ENCODE measurements around the gene POM121C. TPM values are rescaled to one million over a fixed set of nuclear protein-coding genes. Genes with fewer than 3 reads are reported as not detected.
"Not testable (repeated sequence)": the region's sequence is repeated elsewhere in the genome, so short reads cannot be mapped to it uniquely, and the experiment has no call there.

Gene POM121C
- total RNA-seq, 1 experiment from 2014 or later = 72.7 TPM

DNA sequence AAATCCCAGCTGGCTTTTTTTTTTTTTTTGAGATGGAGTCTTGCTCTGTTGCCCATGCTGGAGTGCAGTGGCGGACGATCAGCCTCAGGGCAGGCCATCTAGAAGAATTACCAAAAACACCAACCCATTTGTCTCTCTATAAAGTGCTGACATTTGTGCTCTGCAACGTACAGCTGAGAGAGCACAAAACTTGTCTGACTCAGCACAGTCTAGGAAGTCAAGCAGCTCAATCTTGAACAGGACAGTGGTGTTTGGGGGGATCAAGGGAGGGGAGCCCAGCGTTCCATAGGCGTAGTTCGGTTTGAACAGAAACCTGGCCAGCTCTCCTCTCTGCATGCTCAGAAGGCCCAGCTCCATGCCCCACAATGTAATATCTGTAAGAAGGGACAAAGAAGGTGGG is 92.9 kb downstream of the POM121C start:
- WGBS (ENCODE audit: extremely low coverage, insufficient read length, low lambda C conversion rate) = no CpG with 5 or more reads among the region's 6 CpGs
- H4K8ac ChIP-seq (replicated peaks; ENCODE audit: insufficient read length, low read depth, low read length); H2AK5ac ChIP-seq (ENCODE audit: insufficient read length, low read length); H4K91ac ChIP-seq (ENCODE audit: insufficient read length, low read depth, low read length); H3K18ac ChIP-seq (ENCODE audit: insufficient read length, low read depth, low read length); DNase-seq; H3K27ac Mint-ChIP-seq; H3K23me2 ChIP-seq (ENCODE audit: insufficient read length, low read depth, low read length, poor library complexity, severe bottlenecking); H3T11ph ChIP-seq (ENCODE audit: low read length); H4K5ac ChIP-seq (ENCODE audit: insufficient read length, low read depth, low read length); H2BK120ac ChIP-seq (ENCODE audit: low read depth, low read length, poor library complexity, severe bottlenecking); H2AFZ ChIP-seq (ENCODE audit: low read length); H2BK20ac ChIP-seq (ENCODE audit: low read depth, low read length, poor library complexity, severe bottlenecking); H3K4ac ChIP-seq (ENCODE audit: low read depth, low read length); H4K20me1 ChIP-seq (ENCODE audit: control insufficient read depth, insufficient read depth, insufficient read length); H3K27me3 ChIP-seq (ENCODE audit: insufficient read depth, low read length); H2BK12ac ChIP-seq (ENCODE audit: insufficient read length, low read depth, low read length); H3K36me3 Mint-ChIP-seq (ENCODE audit: insufficient read depth in 1 of 3, low read depth in 3 of 3); H3K23ac ChIP-seq (ENCODE audit: insufficient read length, low read depth, low read length); H3K27me3 Mint-ChIP-seq (ENCODE audit: low read depth); H3K4me1 Mint-ChIP-seq; H2BK5ac ChIP-seq (ENCODE audit: insufficient read length, low read length); H3K4me2 ChIP-seq (ENCODE audit: insufficient read depth, insufficient read length, low read length); H3K4me1 ChIP-seq (ENCODE audit: insufficient read depth, low read length); H3K27ac ChIP-seq (ENCODE audit: insufficient read length, low read depth, low read length); H3K79me1 ChIP-seq (ENCODE audit: insufficient read depth, low read depth, low read length, poor library complexity, severe bottlenecking); H3K14ac ChIP-seq (ENCODE audit: insufficient read depth, low read length); H3K56ac ChIP-seq (ENCODE audit: insufficient read length, low read depth, low read length); H2BK15ac ChIP-seq (ENCODE audit: low read depth, low read length); H3K4me3 Mint-ChIP-seq; H3K9ac ChIP-seq (ENCODE audit: extremely low read depth, insufficient read length, low read length); H3K79me2 ChIP-seq (ENCODE audit: insufficient read depth, low read length); H3K9me3 Mint-ChIP-seq; H3K9me3 ChIP-seq (ENCODE audit: control insufficient read depth, low read depth, low read length): not testable (repeated sequence)

DNA sequence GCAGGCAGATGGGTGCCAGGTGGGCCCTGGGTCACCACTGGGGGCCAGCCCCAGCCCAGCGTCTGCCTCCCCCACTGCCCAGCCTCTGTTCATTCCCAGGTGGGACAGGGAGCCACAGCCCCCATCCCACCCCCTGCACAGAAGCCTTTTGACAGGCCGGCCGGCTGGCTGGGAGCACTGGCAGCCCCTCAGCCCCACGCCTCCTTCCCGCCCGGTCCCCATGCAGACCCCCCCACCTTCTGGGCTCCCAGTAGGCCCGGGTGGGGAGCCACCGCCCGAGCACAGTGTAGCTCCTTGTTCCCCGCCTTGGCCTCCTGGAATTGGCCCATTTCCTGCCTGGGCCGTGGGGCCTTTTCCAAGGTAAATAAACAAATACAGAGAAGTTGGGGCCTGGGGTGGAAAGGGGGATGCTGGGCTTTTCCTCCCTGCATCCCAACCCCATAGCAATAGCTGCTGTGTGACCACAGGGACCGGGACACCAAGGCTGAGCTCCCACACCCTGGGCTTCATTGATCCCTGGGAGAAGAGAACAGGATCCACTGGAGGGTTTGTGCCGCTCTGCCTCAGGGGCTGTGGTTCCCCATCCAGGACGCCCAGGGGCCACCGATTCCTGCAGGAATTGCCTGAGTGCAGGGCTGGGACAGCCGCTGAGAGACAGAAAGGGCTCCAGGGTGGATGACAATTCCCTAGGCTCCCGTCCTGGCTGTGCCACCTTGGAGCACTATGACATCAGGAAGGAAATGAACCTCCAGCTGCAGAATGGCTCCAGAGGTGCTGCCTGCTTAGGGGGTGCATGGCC is 111.4 kb downstream of the POM121C start:
- H4K91ac ChIP-seq (ENCODE audit: insufficient read length, low read depth, low read length); H3K27me3 ChIP-seq (ENCODE audit: insufficient read depth, low read length); H3K4me3 Mint-ChIP-seq; H4K5ac ChIP-seq (ENCODE audit: insufficient read length, low read depth, low read length); H2BK120ac ChIP-seq (ENCODE audit: low read depth, low read length, poor library complexity, severe bottlenecking); H3K36me3 Mint-ChIP-seq (ENCODE audit: insufficient read depth in 1 of 3, low read depth in 3 of 3); H3K18ac ChIP-seq (ENCODE audit: insufficient read length, low read depth, low read length); H2BK5ac ChIP-seq (ENCODE audit: insufficient read length, low read length); H3K27me3 Mint-ChIP-seq (ENCODE audit: low read depth); H3K4me1 Mint-ChIP-seq; H3K79me1 ChIP-seq (ENCODE audit: insufficient read depth, low read depth, low read length, poor library complexity, severe bottlenecking); H3T11ph ChIP-seq (ENCODE audit: low read length); H2BK20ac ChIP-seq (ENCODE audit: low read depth, low read length, poor library complexity, severe bottlenecking); H4K20me1 ChIP-seq (ENCODE audit: control insufficient read depth, insufficient read depth, insufficient read length); H3K9me3 Mint-ChIP-seq; H3K79me2 ChIP-seq (ENCODE audit: insufficient read depth, low read length); H3K23me2 ChIP-seq (ENCODE audit: insufficient read length, low read depth, low read length, poor library complexity, severe bottlenecking); H3K4me1 ChIP-seq (ENCODE audit: insufficient read depth, low read length); H2BK12ac ChIP-seq (ENCODE audit: insufficient read length, low read depth, low read length); H3K14ac ChIP-seq (ENCODE audit: insufficient read depth, low read length); H3K4ac ChIP-seq (ENCODE audit: low read depth, low read length); H3K23ac ChIP-seq (ENCODE audit: insufficient read length, low read depth, low read length); H2AK5ac ChIP-seq (ENCODE audit: insufficient read length, low read length); DNase-seq; H4K8ac ChIP-seq (replicated peaks; ENCODE audit: insufficient read length, low read depth, low read length); H3K9me3 ChIP-seq (ENCODE audit: control insufficient read depth, low read depth, low read length); H2AFZ ChIP-seq (ENCODE audit: low read length); H3K27ac Mint-ChIP-seq; H3K27ac ChIP-seq (ENCODE audit: insufficient read length, low read depth, low read length); H3K9ac ChIP-seq (ENCODE audit: extremely low read depth, insufficient read length, low read length); H2BK15ac ChIP-seq (ENCODE audit: low read depth, low read length); H3K56ac ChIP-seq (ENCODE audit: insufficient read length, low read depth, low read length); H3K4me2 ChIP-seq (ENCODE audit: insufficient read depth, insufficient read length, low read length): not testable (repeated sequence)
- WGBS (ENCODE audit: extremely low coverage, insufficient read length, low lambda C conversion rate) = no CpG with 5 or more reads among the region's 17 CpGs

Data from H9 (cell line).